SU-DHL-6 (cell line): Measurements from ENCODE around the gene ZCCHC24.

Experiments
- EZH2phosphoT487 ChIP-seq: fragments of 200-600 bp; sonication (generic), shearing (Covaris generic); conservative IDR thresholded peaks from 2 replicates; pipeline ENCODE4 v1.6.1; 2018; ENCODE audit warnings: mild to moderate bottlenecking, antibody characterized with exemption, low read length, moderate library complexity, mixed read lengths
- TF ChIP-seq, protein P1 (sequence below): fragments of 200-600 bp; sonication (generic); IDR thresholded peaks from one replicate; pipeline ENCODE4 v1.5.1; 2017; ENCODE audit warnings: antibody characterized with exemption, mild to moderate bottlenecking, low read length, moderate library complexity; ENCODE audit not compliant: insufficient read depth, poor library complexity, severe bottlenecking

DNA sequence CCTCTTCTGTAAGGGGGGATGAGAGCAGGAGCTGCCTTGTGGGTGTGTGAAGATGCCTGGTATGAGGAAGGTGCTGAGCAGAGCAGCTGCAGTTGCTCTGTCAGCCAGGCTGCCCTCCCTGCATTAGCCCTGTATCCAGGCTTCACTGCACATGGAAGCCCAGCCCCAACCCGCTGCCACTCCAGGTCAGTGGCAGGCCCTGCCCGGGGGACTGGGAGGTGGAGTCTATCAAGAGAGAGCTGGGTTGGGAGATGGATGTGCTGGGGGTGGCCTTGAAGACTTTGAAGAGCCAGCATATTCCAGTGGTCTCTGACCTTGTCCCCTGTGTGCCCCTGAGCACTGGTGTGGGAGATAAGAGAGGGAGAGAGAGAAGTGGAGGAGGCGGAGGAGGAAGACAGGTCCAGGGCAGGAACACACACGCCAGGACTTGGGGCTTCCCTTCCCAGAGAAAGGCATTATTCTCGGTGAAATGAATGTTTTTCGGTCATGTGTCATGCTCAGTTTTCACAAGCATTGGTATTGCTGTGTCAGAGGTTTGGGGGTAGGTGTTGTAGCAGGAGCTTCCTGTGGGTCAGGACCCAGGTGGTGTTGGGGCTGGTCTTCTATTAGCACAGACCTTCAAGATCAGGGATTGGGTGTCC, 95.5 kb downstream of the ZCCHC24 start:
- TF ChIP-seq, protein P1, sequence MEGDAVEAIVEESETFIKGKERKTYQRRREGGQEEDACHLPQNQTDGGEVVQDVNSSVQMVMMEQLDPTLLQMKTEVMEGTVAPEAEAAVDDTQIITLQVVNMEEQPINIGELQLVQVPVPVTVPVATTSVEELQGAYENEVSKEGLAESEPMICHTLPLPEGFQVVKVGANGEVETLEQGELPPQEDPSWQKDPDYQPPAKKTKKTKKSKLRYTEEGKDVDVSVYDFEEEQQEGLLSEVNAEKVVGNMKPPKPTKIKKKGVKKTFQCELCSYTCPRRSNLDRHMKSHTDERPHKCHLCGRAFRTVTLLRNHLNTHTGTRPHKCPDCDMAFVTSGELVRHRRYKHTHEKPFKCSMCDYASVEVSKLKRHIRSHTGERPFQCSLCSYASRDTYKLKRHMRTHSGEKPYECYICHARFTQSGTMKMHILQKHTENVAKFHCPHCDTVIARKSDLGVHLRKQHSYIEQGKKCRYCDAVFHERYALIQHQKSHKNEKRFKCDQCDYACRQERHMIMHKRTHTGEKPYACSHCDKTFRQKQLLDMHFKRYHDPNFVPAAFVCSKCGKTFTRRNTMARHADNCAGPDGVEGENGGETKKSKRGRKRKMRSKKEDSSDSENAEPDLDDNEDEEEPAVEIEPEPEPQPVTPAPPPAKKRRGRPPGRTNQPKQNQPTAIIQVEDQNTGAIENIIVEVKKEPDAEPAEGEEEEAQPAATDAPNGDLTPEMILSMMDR, result no peak
- TF ChIP-seq EZH2phosphoT487, result no peak
